ENCODE measurements around the gene PLPP1. TPM values are rescaled to one million over a fixed set of nuclear protein-coding genes. Genes with fewer than 3 reads are reported as not detected.

Gene PLPP1
- total and polyA plus RNA-seq, 4 donors, result 23.4 to 149 (median 68.7) TPM

DNA sequence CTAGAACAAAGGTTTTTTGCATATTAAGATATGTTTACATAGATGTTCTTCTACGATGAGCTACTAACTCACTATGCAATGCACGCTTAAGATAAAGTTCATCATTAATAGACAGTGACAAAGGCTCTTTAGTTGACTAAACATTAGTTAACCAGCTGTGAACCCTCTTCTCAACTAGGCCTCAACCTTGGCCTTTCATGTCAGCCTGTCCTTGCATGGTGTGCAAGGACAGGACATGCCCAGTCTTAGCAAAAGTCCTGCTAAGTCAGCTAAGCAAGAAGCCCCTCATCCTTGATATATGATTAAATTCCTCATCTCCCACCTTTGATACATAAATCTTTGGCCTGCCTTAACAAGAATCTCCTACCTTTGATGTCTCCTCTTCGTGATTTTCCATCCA is 50.9 kb downstream of the PLPP1 start:
- Histone ChIP-seq H3K4me1 (ENCODE audit: control insufficient read depth in 4 of 4, insufficient read depth in 4 of 4, low read length in 3 of 4) (peaks cover 0 to 4% (median 0%) of the 10 kb centered on the region in 4 donors), H3K36me3 (ENCODE audit: control insufficient read depth in 4 of 4, insufficient read depth in 3 of 4, low read depth in 1 of 4, low read length in 3 of 4) (peaks cover 0 to 4% (median 0%) of the 10 kb centered on the region in 4 donors), H3K4me3 (ENCODE audit: low read depth in 1 of 3, low read length in 3 of 3) (no peak overlapping the region), H3K9me3 (ENCODE audit: control insufficient read depth in 4 of 4, low read length in 3 of 4) (no peaks in the 10 kb centered on the region), H3K9ac (ENCODE audit: low read depth in 1 of 2, low read length in 2 of 2) (no peak overlapping the region), H3K27me3 (ENCODE audit: control insufficient read depth in 4 of 4, insufficient read depth in 4 of 4, low read length in 3 of 4) (no peaks in the 10 kb centered on the region), H3K27ac (ENCODE audit: low read depth in 1 of 2, low read length in 2 of 2) (no peak overlapping the region)
- TF ChIP-seq GABPA (IDR thresholded peaks at IDR 0.05 in 1 of 2, conservative IDR thresholded peaks at IDR 0.05 in 1 of 2), result no peak
- no peak for TF ChIP-seq TAF1 (conservative IDR thresholded peaks at IDR 0.05)
- no peak for TF ChIP-seq RAD21 (IDR thresholded peaks at IDR 0.05)
- TF ChIP-seq RXRA (IDR thresholded peaks at IDR 0.05), result no peak
- TF ChIP-seq SP1 (IDR thresholded peaks at IDR 0.05), result no peak
- no peak for TF ChIP-seq FOXA2 (IDR thresholded peaks at IDR 0.05)
- TF ChIP-seq EGR1 (IDR thresholded peaks at IDR 0.05; ENCODE audit: low read depth in 2 of 2), result no peak
- TF ChIP-seq, protein P1, sequence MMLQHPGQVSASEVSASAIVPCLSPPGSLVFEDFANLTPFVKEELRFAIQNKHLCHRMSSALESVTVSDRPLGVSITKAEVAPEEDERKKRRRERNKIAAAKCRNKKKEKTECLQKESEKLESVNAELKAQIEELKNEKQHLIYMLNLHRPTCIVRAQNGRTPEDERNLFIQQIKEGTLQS (IDR thresholded peaks at IDR 0.05), result no peak
- TF ChIP-seq, protein P2, sequence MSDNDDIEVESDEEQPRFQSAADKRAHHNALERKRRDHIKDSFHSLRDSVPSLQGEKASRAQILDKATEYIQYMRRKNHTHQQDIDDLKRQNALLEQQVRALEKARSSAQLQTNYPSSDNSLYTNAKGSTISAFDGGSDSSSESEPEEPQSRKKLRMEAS (IDR thresholded peaks at IDR 0.05), result no peak
- TF ChIP-seq, protein P3, sequence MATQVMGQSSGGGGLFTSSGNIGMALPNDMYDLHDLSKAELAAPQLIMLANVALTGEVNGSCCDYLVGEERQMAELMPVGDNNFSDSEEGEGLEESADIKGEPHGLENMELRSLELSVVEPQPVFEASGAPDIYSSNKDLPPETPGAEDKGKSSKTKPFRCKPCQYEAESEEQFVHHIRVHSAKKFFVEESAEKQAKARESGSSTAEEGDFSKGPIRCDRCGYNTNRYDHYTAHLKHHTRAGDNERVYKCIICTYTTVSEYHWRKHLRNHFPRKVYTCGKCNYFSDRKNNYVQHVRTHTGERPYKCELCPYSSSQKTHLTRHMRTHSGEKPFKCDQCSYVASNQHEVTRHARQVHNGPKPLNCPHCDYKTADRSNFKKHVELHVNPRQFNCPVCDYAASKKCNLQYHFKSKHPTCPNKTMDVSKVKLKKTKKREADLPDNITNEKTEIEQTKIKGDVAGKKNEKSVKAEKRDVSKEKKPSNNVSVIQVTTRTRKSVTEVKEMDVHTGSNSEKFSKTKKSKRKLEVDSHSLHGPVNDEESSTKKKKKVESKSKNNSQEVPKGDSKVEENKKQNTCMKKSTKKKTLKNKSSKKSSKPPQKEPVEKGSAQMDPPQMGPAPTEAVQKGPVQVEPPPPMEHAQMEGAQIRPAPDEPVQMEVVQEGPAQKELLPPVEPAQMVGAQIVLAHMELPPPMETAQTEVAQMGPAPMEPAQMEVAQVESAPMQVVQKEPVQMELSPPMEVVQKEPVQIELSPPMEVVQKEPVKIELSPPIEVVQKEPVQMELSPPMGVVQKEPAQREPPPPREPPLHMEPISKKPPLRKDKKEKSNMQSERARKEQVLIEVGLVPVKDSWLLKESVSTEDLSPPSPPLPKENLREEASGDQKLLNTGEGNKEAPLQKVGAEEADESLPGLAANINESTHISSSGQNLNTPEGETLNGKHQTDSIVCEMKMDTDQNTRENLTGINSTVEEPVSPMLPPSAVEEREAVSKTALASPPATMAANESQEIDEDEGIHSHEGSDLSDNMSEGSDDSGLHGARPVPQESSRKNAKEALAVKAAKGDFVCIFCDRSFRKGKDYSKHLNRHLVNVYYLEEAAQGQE (IDR thresholded peaks at IDR 0.05), result no peak
- TF ChIP-seq, protein P4, sequence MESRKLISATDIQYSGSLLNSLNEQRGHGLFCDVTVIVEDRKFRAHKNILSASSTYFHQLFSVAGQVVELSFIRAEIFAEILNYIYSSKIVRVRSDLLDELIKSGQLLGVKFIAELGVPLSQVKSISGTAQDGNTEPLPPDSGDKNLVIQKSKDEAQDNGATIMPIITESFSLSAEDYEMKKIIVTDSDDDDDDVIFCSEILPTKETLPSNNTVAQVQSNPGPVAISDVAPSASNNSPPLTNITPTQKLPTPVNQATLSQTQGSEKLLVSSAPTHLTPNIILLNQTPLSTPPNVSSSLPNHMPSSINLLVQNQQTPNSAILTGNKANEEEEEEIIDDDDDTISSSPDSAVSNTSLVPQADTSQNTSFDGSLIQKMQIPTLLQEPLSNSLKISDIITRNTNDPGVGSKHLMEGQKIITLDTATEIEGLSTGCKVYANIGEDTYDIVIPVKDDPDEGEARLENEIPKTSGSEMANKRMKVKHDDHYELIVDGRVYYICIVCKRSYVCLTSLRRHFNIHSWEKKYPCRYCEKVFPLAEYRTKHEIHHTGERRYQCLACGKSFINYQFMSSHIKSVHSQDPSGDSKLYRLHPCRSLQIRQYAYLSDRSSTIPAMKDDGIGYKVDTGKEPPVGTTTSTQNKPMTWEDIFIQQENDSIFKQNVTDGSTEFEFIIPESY (IDR thresholded peaks at IDR 0.05), result no peak
- 82% methylated on average over 3 of the region's 3 CpGs for WGBS
- no peak for DNase-seq (ENCODE audit: low spot score)

DNA sequence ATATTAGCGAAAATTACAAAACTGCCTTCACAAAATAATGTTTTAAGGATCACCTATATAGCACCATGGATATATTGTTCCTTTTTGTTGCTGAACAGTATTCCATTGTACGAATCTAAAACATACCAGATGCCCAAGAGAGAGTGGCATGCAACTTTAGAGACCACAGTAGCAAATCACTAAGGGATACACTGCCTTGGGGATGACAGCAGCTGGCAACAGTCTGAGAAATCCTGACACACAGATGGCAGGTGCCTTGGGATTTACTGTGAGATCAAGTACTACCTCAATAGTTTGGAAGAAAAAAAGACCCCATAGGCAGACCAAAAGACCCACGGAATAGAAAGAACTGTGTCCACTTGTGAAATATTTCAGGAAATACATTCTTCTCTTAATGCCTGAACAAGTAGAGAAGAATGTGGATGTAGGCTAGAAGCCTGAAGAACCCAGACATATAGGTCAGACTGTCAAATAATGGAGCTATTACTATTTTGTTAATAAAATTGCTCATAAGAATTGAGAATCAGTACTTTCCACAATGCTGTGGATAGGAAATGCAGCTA is 53.4 kb downstream of the PLPP1 start:
- Histone ChIP-seq H3K4me3 (ENCODE audit: low read depth in 1 of 3, low read length in 3 of 3) (no peak overlapping the region), H3K27me3 (ENCODE audit: control insufficient read depth in 4 of 4, insufficient read depth in 4 of 4, low read length in 3 of 4) (no peaks in the 10 kb centered on the region), H3K4me1 (ENCODE audit: control insufficient read depth in 4 of 4, insufficient read depth in 4 of 4, low read length in 3 of 4) (peaks cover 0 to 5% (median 0%) of the 10 kb centered on the region in 4 donors), H3K9ac (ENCODE audit: low read depth in 1 of 2, low read length in 2 of 2) (no peak overlapping the region), H3K27ac (ENCODE audit: low read depth in 1 of 2, low read length in 2 of 2) (no peak overlapping the region), H3K36me3 (ENCODE audit: control insufficient read depth in 4 of 4, insufficient read depth in 3 of 4, low read depth in 1 of 4, low read length in 3 of 4) (peaks cover 0 to 2% (median 0%) of the 10 kb centered on the region in 4 donors), H3K9me3 (ENCODE audit: control insufficient read depth in 4 of 4, low read length in 3 of 4) (no peaks in the 10 kb centered on the region)
- no peak for DNase-seq (ENCODE audit: low spot score)
- WGBS, result 95% methylated on average over 3 of the region's 3 CpGs
- no peak for TF ChIP-seq YY1 (IDR thresholded peaks at IDR 0.05)
- no peak for TF ChIP-seq HNF4G (IDR thresholded peaks at IDR 0.05)
- TF ChIP-seq SP1 (IDR thresholded peaks at IDR 0.05), result no peak
- no peak for TF ChIP-seq EGR1 (IDR thresholded peaks at IDR 0.05; ENCODE audit: low read depth in 2 of 2)
- no peak for TF ChIP-seq JUND (IDR thresholded peaks at IDR 0.05)
- TF ChIP-seq, protein P3 (IDR thresholded peaks at IDR 0.05), result no peak
- no peak for TF ChIP-seq GABPA (IDR thresholded peaks at IDR 0.05 in 1 of 2, conservative IDR thresholded peaks at IDR 0.05 in 1 of 2)
- no peak for TF ChIP-seq FOXA2 (IDR thresholded peaks at IDR 0.05)
- TF ChIP-seq, protein P5, sequence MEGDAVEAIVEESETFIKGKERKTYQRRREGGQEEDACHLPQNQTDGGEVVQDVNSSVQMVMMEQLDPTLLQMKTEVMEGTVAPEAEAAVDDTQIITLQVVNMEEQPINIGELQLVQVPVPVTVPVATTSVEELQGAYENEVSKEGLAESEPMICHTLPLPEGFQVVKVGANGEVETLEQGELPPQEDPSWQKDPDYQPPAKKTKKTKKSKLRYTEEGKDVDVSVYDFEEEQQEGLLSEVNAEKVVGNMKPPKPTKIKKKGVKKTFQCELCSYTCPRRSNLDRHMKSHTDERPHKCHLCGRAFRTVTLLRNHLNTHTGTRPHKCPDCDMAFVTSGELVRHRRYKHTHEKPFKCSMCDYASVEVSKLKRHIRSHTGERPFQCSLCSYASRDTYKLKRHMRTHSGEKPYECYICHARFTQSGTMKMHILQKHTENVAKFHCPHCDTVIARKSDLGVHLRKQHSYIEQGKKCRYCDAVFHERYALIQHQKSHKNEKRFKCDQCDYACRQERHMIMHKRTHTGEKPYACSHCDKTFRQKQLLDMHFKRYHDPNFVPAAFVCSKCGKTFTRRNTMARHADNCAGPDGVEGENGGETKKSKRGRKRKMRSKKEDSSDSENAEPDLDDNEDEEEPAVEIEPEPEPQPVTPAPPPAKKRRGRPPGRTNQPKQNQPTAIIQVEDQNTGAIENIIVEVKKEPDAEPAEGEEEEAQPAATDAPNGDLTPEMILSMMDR (IDR thresholded peaks at IDR 0.05; ENCODE audit: low read depth, low read length, missing input control), result no peak
- no peak for TF ChIP-seq RXRA (IDR thresholded peaks at IDR 0.05)
- TF ChIP-seq, protein P1 (IDR thresholded peaks at IDR 0.05), result no peak
- TF ChIP-seq, protein P2 (IDR thresholded peaks at IDR 0.05), result no peak
- no peak for TF ChIP-seq TAF1 (conservative IDR thresholded peaks at IDR 0.05)
